SK-N-SH (cell line): Measurements from ENCODE around the gene QRFPR.

Source experiments
- CTCF ChIP-seq: fragments of 200-600 bp; sonication (generic); IDR thresholded peaks from 2 replicates; pipeline ENCODE4 v1.6.1; 2017; ENCODE audit warnings: antibody characterized with exemption, mild to moderate bottlenecking, moderate library complexity
- GATA2 ChIP-seq: sonication (generic); formaldehyde crosslinking; IDR thresholded peaks from 2 replicates; pipeline ENCODE4 v1.5.0; 2020; ENCODE audit warnings: mild to moderate bottlenecking, missing genetic modification reagents
- POLR2AphosphoS5 ChIP-seq: IDR thresholded peaks from 2 replicates; pipeline ENCODE4 v1.6.1; 2012; ENCODE audit warnings: low read depth, low read length
- RAD21 ChIP-seq: IDR thresholded peaks from 2 replicates; pipeline ENCODE4 v1.6.1; 2012; ENCODE audit warnings: mild to moderate bottlenecking, low read length
- RCOR1 ChIP-seq: fragments of 150-350 bp; IDR thresholded peaks from 2 replicates; pipeline ENCODE4 v1.6.1; 2017; ENCODE audit warnings: antibody characterized with exemption, low read length
- RFX5 ChIP-seq: IDR thresholded peaks from 2 replicates; pipeline ENCODE4 v1.6.1; 2012; ENCODE audit warnings: mild to moderate bottlenecking, improper control_type of control experiment, low read length
- SIN3A ChIP-seq: IDR thresholded peaks from 2 replicates; pipeline ENCODE4 v1.6.1; 2012; ENCODE audit warnings: low read depth, mild to moderate bottlenecking, low read length, moderate library complexity, borderline replicate concordance
- SMC3 ChIP-seq: IDR thresholded peaks from 2 replicates; pipeline ENCODE4 v1.6.1; 2012; ENCODE audit warnings: low read depth, low read length, improper control_type of control experiment
- TEAD4 ChIP-seq: IDR thresholded peaks from 2 replicates; pipeline ENCODE4 v1.4.0; 2012; ENCODE audit warnings: mild to moderate bottlenecking, borderline replicate concordance; ENCODE audit not compliant: insufficient read depth
- USF1 ChIP-seq: IDR thresholded peaks from 2 replicates; pipeline ENCODE4 v1.4.0; 2012; ENCODE audit warnings: low read depth, borderline replicate concordance
- YY1 ChIP-seq: IDR thresholded peaks from 2 replicates; pipeline ENCODE4 v1.4.0; 2012; ENCODE audit warnings: low read depth, mild to moderate bottlenecking
- TF ChIP-seq, protein P1 (sequence below): IDR thresholded peaks from 2 replicates; pipeline ENCODE4 v1.4.0; 2012; ENCODE audit warnings: low read depth
- TF ChIP-seq, protein P2 (sequence below): IDR thresholded peaks from 2 replicates; pipeline ENCODE4 v1.6.1; 2012; ENCODE audit warnings: mild to moderate bottlenecking, low read depth, low read length, moderate library complexity

DNA sequence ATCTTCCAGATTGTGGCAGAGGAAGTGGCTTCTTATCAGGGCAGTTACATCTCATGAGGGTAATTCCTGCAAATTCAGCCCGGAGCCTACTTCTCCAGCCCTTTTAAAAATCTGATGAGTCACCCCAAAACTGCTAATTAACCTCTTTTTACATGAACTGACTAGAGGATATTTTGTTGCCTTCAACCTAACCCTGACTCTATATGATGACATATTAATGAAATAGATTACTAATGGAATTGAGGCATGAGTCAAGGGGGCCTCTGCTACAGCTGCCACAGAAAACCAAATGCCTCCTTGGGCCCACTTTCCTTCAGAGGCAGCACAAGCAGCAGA lies 72.5 kb downstream of the QRFPR start:
- TF ChIP-seq YY1 (no peak), CTCF (no peak), TEAD4 (no peak), RFX5 (no peak), SMC3 (no peak), SIN3A (no peak), POLR2AphosphoS5 (no peak), RAD21 (no peak), GATA2 (no peak), USF1 (no peak), RCOR1 (no peak)
- TF ChIP-seq, protein P1, sequence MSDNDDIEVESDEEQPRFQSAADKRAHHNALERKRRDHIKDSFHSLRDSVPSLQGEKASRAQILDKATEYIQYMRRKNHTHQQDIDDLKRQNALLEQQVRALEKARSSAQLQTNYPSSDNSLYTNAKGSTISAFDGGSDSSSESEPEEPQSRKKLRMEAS: no peak
- TF ChIP-seq, protein P2, sequence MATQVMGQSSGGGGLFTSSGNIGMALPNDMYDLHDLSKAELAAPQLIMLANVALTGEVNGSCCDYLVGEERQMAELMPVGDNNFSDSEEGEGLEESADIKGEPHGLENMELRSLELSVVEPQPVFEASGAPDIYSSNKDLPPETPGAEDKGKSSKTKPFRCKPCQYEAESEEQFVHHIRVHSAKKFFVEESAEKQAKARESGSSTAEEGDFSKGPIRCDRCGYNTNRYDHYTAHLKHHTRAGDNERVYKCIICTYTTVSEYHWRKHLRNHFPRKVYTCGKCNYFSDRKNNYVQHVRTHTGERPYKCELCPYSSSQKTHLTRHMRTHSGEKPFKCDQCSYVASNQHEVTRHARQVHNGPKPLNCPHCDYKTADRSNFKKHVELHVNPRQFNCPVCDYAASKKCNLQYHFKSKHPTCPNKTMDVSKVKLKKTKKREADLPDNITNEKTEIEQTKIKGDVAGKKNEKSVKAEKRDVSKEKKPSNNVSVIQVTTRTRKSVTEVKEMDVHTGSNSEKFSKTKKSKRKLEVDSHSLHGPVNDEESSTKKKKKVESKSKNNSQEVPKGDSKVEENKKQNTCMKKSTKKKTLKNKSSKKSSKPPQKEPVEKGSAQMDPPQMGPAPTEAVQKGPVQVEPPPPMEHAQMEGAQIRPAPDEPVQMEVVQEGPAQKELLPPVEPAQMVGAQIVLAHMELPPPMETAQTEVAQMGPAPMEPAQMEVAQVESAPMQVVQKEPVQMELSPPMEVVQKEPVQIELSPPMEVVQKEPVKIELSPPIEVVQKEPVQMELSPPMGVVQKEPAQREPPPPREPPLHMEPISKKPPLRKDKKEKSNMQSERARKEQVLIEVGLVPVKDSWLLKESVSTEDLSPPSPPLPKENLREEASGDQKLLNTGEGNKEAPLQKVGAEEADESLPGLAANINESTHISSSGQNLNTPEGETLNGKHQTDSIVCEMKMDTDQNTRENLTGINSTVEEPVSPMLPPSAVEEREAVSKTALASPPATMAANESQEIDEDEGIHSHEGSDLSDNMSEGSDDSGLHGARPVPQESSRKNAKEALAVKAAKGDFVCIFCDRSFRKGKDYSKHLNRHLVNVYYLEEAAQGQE: no peak
